ENCODE data around the gene C16orf78. TPM values are rescaled to one million over a fixed set of nuclear protein-coding genes. Genes with fewer than 3 reads are reported as not detected.

Gene C16orf78
- polyA plus RNA-seq, 1 donor (not counting 4 experiments of a cell fraction or from before 2014, with no cell fraction given), result not detected

DNA sequence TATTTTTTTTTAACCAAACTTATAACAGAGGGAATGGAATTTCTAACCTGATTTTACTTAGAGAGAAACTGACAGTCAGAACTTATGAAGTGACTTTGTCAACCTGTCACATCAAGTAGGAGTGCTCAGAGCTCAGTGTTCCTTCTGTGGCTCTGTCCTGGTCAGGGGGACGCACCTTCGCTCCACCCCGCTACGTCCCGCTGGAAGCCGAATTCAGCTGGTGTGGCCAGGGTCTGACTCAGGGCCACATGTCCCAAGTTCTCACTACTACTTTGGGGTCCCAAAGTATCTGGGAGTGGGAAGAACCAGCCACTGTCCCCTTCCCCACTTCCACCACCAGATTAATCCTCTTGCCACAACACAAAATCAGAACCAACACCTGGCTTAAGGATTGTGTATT, 51.4 kb downstream of the C16orf78 start:
- Histone ChIP-seq H3K9me3 (ENCODE audit: control insufficient read depth, low read depth, low read length) (no peaks in the 10 kb centered on the region), H3K9ac (ENCODE audit: control insufficient read depth, extremely low read depth, insufficient read depth, low read length) (no peak overlapping the region), H3K4me1 (ENCODE audit: control insufficient read depth, extremely low read depth, insufficient read depth, low read length) (no peaks in the 10 kb centered on the region), H3K27me3 (ENCODE audit: control insufficient read depth, extremely low read depth, insufficient read depth, low read length) (no peaks in the 10 kb centered on the region), H3K79me2 (ENCODE audit: control insufficient read depth, insufficient read depth, low read length) (no peaks in the 10 kb centered on the region), H3K36me3 (ENCODE audit: control insufficient read depth in 2 of 2, extremely low read depth in 1 of 2, insufficient read depth in 2 of 2, low read length in 2 of 2) (no peaks in the 10 kb centered on the region), H3K4me2 (ENCODE audit: control insufficient read depth, extremely low read depth, insufficient read depth, low read depth, low read length) (no peak overlapping the region), H3K9me1 (ENCODE audit: control insufficient read depth, extremely low read depth, insufficient read depth, low read length) (no peaks in the 10 kb centered on the region), H3K4me3 (ENCODE audit: control insufficient read depth in 2 of 3, extremely low read depth in 1 of 3, insufficient read depth in 2 of 3, low read depth in 1 of 3, low read length in 3 of 3) (no peak overlapping the region), H3K27ac (ENCODE audit: control insufficient read depth, insufficient read depth, low read length) (no peak overlapping the region), H2AFZ (ENCODE audit: control insufficient read depth, low read length) (no peak overlapping the region), H4K20me1 (ENCODE audit: control insufficient read depth, extremely low read depth, insufficient read depth, low read length) (no peaks in the 10 kb centered on the region)
- no peak for FAIRE-seq
- no peak for DNase-seq (ENCODE audit: low read depth, low spot score)
- no peak for TF ChIP-seq EZH2 (IDR thresholded peaks at IDR 0.05; ENCODE audit: low read length)
- TF ChIP-seq, protein P1, sequence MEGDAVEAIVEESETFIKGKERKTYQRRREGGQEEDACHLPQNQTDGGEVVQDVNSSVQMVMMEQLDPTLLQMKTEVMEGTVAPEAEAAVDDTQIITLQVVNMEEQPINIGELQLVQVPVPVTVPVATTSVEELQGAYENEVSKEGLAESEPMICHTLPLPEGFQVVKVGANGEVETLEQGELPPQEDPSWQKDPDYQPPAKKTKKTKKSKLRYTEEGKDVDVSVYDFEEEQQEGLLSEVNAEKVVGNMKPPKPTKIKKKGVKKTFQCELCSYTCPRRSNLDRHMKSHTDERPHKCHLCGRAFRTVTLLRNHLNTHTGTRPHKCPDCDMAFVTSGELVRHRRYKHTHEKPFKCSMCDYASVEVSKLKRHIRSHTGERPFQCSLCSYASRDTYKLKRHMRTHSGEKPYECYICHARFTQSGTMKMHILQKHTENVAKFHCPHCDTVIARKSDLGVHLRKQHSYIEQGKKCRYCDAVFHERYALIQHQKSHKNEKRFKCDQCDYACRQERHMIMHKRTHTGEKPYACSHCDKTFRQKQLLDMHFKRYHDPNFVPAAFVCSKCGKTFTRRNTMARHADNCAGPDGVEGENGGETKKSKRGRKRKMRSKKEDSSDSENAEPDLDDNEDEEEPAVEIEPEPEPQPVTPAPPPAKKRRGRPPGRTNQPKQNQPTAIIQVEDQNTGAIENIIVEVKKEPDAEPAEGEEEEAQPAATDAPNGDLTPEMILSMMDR (optimal IDR thresholded peaks at IDR 0.05 in 1 of 3, IDR thresholded peaks at IDR 0.05 in 1 of 3, conservative IDR thresholded peaks at IDR 0.05 in 1 of 3; ENCODE audit: extremely low read depth in 1 of 3, insufficient read depth in 2 of 3, low read length in 3 of 3), result no peak
- dilution Hi-C loops (cut with MboI; ENCODE audit: extremely low pct_ligation_motif_present, low sequenced_read_pairs), result loop anchor here (25.0 kb wide), 1 partner anchor 462 kb away; no protein-coding TSS in a partner anchor

DNA sequence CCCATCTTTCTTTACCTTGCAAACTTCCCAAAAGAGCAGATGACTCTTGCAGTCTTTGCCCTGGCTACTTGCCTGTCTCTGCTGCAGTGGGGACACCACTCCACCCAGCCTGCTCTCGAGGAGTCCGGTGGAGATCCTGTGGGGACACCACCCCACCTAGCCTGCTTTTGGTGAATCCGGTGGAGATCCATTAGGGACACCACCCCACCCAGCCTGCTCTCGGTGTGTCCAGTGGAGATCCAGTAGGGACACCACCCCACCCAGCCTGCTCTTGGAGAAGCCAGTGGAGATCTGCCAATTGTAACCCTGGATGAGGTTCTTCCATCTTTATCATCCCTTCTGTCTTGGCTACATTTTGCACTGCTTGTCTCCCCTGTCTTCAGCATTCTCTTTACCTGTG, 54.2 kb downstream of the C16orf78 start:
- Histone ChIP-seq H3K4me3 (ENCODE audit: control insufficient read depth in 2 of 3, extremely low read depth in 1 of 3, insufficient read depth in 2 of 3, low read depth in 1 of 3, low read length in 3 of 3) (no peak overlapping the region), H3K9me1 (ENCODE audit: control insufficient read depth, extremely low read depth, insufficient read depth, low read length) (no peaks in the 10 kb centered on the region), H3K9ac (ENCODE audit: control insufficient read depth, extremely low read depth, insufficient read depth, low read length) (no peak overlapping the region), H3K36me3 (ENCODE audit: control insufficient read depth in 2 of 2, extremely low read depth in 1 of 2, insufficient read depth in 2 of 2, low read length in 2 of 2) (no peaks in the 10 kb centered on the region), H2AFZ (ENCODE audit: control insufficient read depth, low read length) (no peak overlapping the region), H3K79me2 (ENCODE audit: control insufficient read depth, insufficient read depth, low read length) (no peaks in the 10 kb centered on the region), H3K4me1 (ENCODE audit: control insufficient read depth, extremely low read depth, insufficient read depth, low read length) (no peaks in the 10 kb centered on the region), H3K9me3 (ENCODE audit: control insufficient read depth, low read depth, low read length) (no peaks in the 10 kb centered on the region), H3K27ac (ENCODE audit: control insufficient read depth, insufficient read depth, low read length) (no peak overlapping the region), H3K27me3 (ENCODE audit: control insufficient read depth, extremely low read depth, insufficient read depth, low read length) (no peaks in the 10 kb centered on the region), H3K4me2 (ENCODE audit: control insufficient read depth, extremely low read depth, insufficient read depth, low read depth, low read length) (no peak overlapping the region), H4K20me1 (ENCODE audit: control insufficient read depth, extremely low read depth, insufficient read depth, low read length) (no peaks in the 10 kb centered on the region)
- dilution Hi-C loops (cut with MboI; ENCODE audit: extremely low pct_ligation_motif_present, low sequenced_read_pairs), result loop anchor here (25.0 kb wide), 1 partner anchor 460 kb away; no protein-coding TSS in a partner anchor
- TF ChIP-seq EZH2 (IDR thresholded peaks at IDR 0.05; ENCODE audit: low read length), result no peak
- TF ChIP-seq, protein P1 (optimal IDR thresholded peaks at IDR 0.05 in 1 of 3, IDR thresholded peaks at IDR 0.05 in 1 of 3, conservative IDR thresholded peaks at IDR 0.05 in 1 of 3; ENCODE audit: extremely low read depth in 1 of 3, insufficient read depth in 2 of 3, low read length in 3 of 3), result no peak
- no peak for DNase-seq (ENCODE audit: low read depth, low spot score)
- FAIRE-seq, result no peak

Data from keratinocyte (primary cell).